Transverse colon (tissue), 4 donors: Measurements from ENCODE around the gene GLIS1. TPM values are rescaled to one million over a fixed set of nuclear protein-coding genes. Genes with fewer than 3 reads are reported as not detected.
A peak's percentile ranks its signal among the peaks of the same experiment; 100 is the strongest.

Experiments
- DNase-seq: peaks from one replicate; pipeline ENCODE4 v3.0.0-alpha.2; 2019
- H3K27ac ChIP-seq, 4 donors: fragments of 200-600 bp; sonication (generic); 2 replicates each; pipeline ENCODE4 v1.5.1; 2016 to 2018; ENCODE audit warnings: inconsistent platforms in 4 of 4
- H3K27me3 ChIP-seq: fragments of 200-600 bp; sonication (generic); 2 replicates; pipeline ENCODE4 v1.5.1; 2017; ENCODE audit warnings: inconsistent platforms
- H3K36me3 ChIP-seq, 4 donors: fragments of 200-600 bp; sonication (generic); 2 replicates each; pipeline ENCODE4 v1.5.1; 2017 to 2019; ENCODE audit warnings: inconsistent platforms in 4 of 4
- H3K4me1 ChIP-seq, 4 donors: fragments of 200-600 bp; sonication (generic); 2 replicates each; pipeline ENCODE4 v1.5.1; 2017 to 2020; ENCODE audit warnings: inconsistent platforms in 4 of 4
- H3K4me3 ChIP-seq, 4 donors: fragments of 200-600 bp; sonication (generic); 1 replicate in 1 of 4; 2 replicates in 3 of 4; pipeline versions ENCODE4 v1.5.1 to v1.6.1; 2017 to 2019; ENCODE audit warnings: inconsistent platforms in 4 of 4
- H3K9me3 ChIP-seq, 2 donors: fragments of 200-600 bp; sonication (generic); 2 replicates each; pipeline ENCODE4 v1.5.1; 2017 to 2019; ENCODE audit warnings: inconsistent platforms in 2 of 2
- CTCF ChIP-seq, 5 experiments: fragments of 200-600 bp in 3 of 5; fragments of 450-650 bp in 2 of 5; sonication (generic) in 3 of 5; IDR thresholded peaks; 1 replicate in 2 of 5; 2 replicates in 3 of 5; pipeline ENCODE4 v1.5.1; 2016 to 2017; ENCODE audit warnings: antibody characterized with exemption in 5 of 5, inconsistent platforms in 3 of 5, mild to moderate bottlenecking in 2 of 5, moderate library complexity in 1 of 5
- EP300 ChIP-seq: sonication (generic); formaldehyde crosslinking; IDR thresholded peaks from one replicate; pipeline ENCODE4 v1.6.1; 2017; ENCODE audit warnings: antibody characterized with exemption, low read depth
- POLR2A ChIP-seq: fragments of 450-650 bp; IDR thresholded peaks from one replicate; pipeline ENCODE4 v1.6.1; 2016; ENCODE audit warnings: antibody characterized with exemption, mild to moderate bottlenecking, moderate library complexity
- POLR2AphosphoS5 ChIP-seq, 3 donors: sonication (generic); formaldehyde crosslinking; IDR thresholded peaks; one replicate each; pipeline ENCODE4 v1.6.1; 2016; ENCODE audit warnings: antibody characterized with exemption in 3 of 3
- WGBS, 2 donors: methylation state at CpG; one replicate each; pipeline ENCODE4 v1.1.5; 2018; ENCODE audit warnings: low coverage in 1 of 2; 5-methylcytosine and 5-hydroxymethylcytosine counted together
- in situ Hi-C, 4 donors: fragments of 200-750 bp; cut with MboI; loops; one replicate each; pipeline versions ENCODE4 v1.15.0 to v1.15.1; 2017; ENCODE audit warnings: low sequenced_read_pairs in 3 of 4, low pct_ligation_motif_present in 1 of 4, low pct_unique_long_range_greater_than_20kb in 1 of 4
- intact Hi-C: fragments of 100-400 bp; cut with DNase I; formaldehyde crosslinking; loops from one replicate; pipeline ENCODE4 v1.15.1; 2023; ENCODE audit warnings: low total_unique reads
- total RNA-seq, 4 donors: library from RNA; depleted of rRNA; stranded (reverse); fragments of >200 nt; gene quantifications; one replicate each; pipeline ENCODE4 v1.1.0, GENCODE V29; 2016

Gene GLIS1
- total RNA-seq, 4 donors from 2014 or later: 0.16 to 0.75 (median 0.27) TPM; not detected in 1

GRCh38 chr1:53511933-53512806 is 226.8 kb downstream of the GLIS1 start:
- Histone ChIP-seq H3K36me3 (no peaks in the 10 kb centered on the region), H3K4me1 (peaks cover 0 to 10% (median 6%) of the 10 kb centered on the region in 4 donors), H3K9me3 (no peaks in the 10 kb centered on the region), H3K27me3 (no peaks in the 10 kb centered on the region), H3K27ac (peak overlapping the region in 3 of 4 donors; percentile 9 to 77 (median 30)), H3K4me3 (no peak overlapping the region)
- no peak for TF ChIP-seq CTCF (IDR thresholded peaks at IDR 0.05)
- peak in 2 of 3 donors; percentile 9 to 27 for TF ChIP-seq POLR2AphosphoS5 (IDR thresholded peaks at IDR 0.05)
- in situ Hi-C loops (no loop called here), intact Hi-C loops (no loop called here)
- DNase-seq: no peak
- WGBS, 2 donors: 68 to 81% methylated on average over 3 to 19 of the region's 19 CpGs

GRCh38 chr1:53511323-53511932 is 227.5 kb downstream of the GLIS1 start:
- H3K27ac ChIP-seq: peak overlapping the region in 2 of 4 donors; percentile 9 to 77
- no peaks in the 10 kb centered on the region for H3K36me3 ChIP-seq
- no peak overlapping the region for H3K4me3 ChIP-seq
- H3K9me3 ChIP-seq: no peaks in the 10 kb centered on the region
- intact Hi-C loops (no loop called here), in situ Hi-C loops (no loop called here)
- H3K27me3 ChIP-seq: no peaks in the 10 kb centered on the region
- WGBS, 2 donors: 79% methylated on average over 13 of the region's 13 CpGs; no CpG with 5 or more reads in 1 of the 2 donors
- peaks cover 0 to 10% (median 6%) of the 10 kb centered on the region in 4 donors for H3K4me1 ChIP-seq
- DNase-seq: no peak
- no peak for TF ChIP-seq POLR2A
- no peak for TF ChIP-seq EP300
- no peak for TF ChIP-seq POLR2AphosphoS5 (IDR thresholded peaks at IDR 0.05)
- TF ChIP-seq CTCF (IDR thresholded peaks at IDR 0.05): no peak

GRCh38 chr1:53510215-53510614 is 228.7 kb downstream of the GLIS1 start:
- TF ChIP-seq POLR2AphosphoS5 (IDR thresholded peaks at IDR 0.05): no peak
- no peak for TF ChIP-seq POLR2A
- no peak for TF ChIP-seq CTCF (IDR thresholded peaks at IDR 0.05)
- TF ChIP-seq EP300: no peak
- Histone ChIP-seq H3K4me1 (peaks cover 0 to 10% (median 6%) of the 10 kb centered on the region in 4 donors), H3K27me3 (no peaks in the 10 kb centered on the region), H3K27ac (no peak overlapping the region), H3K36me3 (no peaks in the 10 kb centered on the region), H3K4me3 (no peak overlapping the region), H3K9me3 (no peaks in the 10 kb centered on the region)
- in situ Hi-C loops: no loop called here
- DNase-seq: no peak
- intact Hi-C loops: no loop called here
- WGBS, 2 donors: 87% methylated on average over 7 of the region's 7 CpGs; no CpG with 5 or more reads in 1 of the 2 donors

GRCh38 chr1:53509775-53510174 is 229.2 kb downstream of the GLIS1 start:
- 90 to 94% methylated on average over 3 to 13 of the region's 13 CpGs for WGBS, 2 donors
- Histone ChIP-seq H3K4me3 (no peak overlapping the region), H3K9me3 (no peaks in the 10 kb centered on the region), H3K27me3 (no peaks in the 10 kb centered on the region), H3K27ac (no peak overlapping the region), H3K36me3 (no peaks in the 10 kb centered on the region), H3K4me1 (peaks cover 0 to 10% (median 6%) of the 10 kb centered on the region in 4 donors)
- intact Hi-C loops (no loop called here), in situ Hi-C loops (no loop called here)
- TF ChIP-seq POLR2AphosphoS5 (IDR thresholded peaks at IDR 0.05) (no peak), EP300 (no peak), POLR2A (no peak), CTCF (IDR thresholded peaks at IDR 0.05) (no peak)
- no peak for DNase-seq
